ENCODE results near the gene CALML6. TPM values are rescaled to one million over a fixed set of nuclear protein-coding genes. Genes with fewer than 3 reads are reported as not detected.

CALML6 gene
- total RNA-seq, 1 experiment from 2014 or later: 1.4 TPM

- CTCF ChIA-PET: no interaction called here
- BruUV-seq (replicated peaks): no TSS peak
- Histone ChIP-seq H3K4me1 (peaks cover 10% of the 10 kb centered on the region; the same call in 1 of the 2 replicates), H3K36me3 (ENCODE audit: control insufficient read depth, insufficient read depth, low read length) (no peaks in the 10 kb centered on the region), H3K4me3 (ENCODE audit: low read depth, low read length) (no peak overlapping the region), H3K9me3 (no peaks in the 10 kb centered on the region), H3K27me3 (replicated peaks; ENCODE audit: control insufficient read depth, insufficient read depth, low read length) (no peaks in the 10 kb centered on the region)
- intact Hi-C loops (cut with micrococcal nuclease; ENCODE audit: unreplicated experiment): no loop called here
- Mint-ChIP-seq H3K36me3 (ENCODE audit: insufficient read depth, unreplicated experiment) (no peaks in the 10 kb centered on the region), H3K4me1 (ENCODE audit: low read depth, unreplicated experiment) (no peaks in the 10 kb centered on the region), H3K27ac (ENCODE audit: unreplicated experiment) (no peak overlapping the region), H3K27me3 (ENCODE audit: insufficient read depth, unreplicated experiment) (no peaks in the 10 kb centered on the region), H3K9me3 (ENCODE audit: unreplicated experiment) (no peaks in the 10 kb centered on the region), H3K4me3 (ENCODE audit: unreplicated experiment) (no peak overlapping the region)
- no peak for DNase-seq
- POLR2A ChIA-PET: no interaction called here
- TF ChIP-seq, protein P1, sequence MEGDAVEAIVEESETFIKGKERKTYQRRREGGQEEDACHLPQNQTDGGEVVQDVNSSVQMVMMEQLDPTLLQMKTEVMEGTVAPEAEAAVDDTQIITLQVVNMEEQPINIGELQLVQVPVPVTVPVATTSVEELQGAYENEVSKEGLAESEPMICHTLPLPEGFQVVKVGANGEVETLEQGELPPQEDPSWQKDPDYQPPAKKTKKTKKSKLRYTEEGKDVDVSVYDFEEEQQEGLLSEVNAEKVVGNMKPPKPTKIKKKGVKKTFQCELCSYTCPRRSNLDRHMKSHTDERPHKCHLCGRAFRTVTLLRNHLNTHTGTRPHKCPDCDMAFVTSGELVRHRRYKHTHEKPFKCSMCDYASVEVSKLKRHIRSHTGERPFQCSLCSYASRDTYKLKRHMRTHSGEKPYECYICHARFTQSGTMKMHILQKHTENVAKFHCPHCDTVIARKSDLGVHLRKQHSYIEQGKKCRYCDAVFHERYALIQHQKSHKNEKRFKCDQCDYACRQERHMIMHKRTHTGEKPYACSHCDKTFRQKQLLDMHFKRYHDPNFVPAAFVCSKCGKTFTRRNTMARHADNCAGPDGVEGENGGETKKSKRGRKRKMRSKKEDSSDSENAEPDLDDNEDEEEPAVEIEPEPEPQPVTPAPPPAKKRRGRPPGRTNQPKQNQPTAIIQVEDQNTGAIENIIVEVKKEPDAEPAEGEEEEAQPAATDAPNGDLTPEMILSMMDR (IDR thresholded peaks at IDR 0.05; ENCODE audit: insufficient read depth in 1 of 2, low read depth in 1 of 2, low read length in 1 of 2, severe bottlenecking in 1 of 2, unreplicated experiment in 1 of 2): no peak
Observed at GRCh38 chr1:1926346-1926811, 11.3 kb downstream of the CALML6 start.

- no peak for DNase-seq
- Histone ChIP-seq H3K4me1 (peaks cover 10% of the 10 kb centered on the region; the same call in 1 of the 2 replicates), H3K36me3 (ENCODE audit: control insufficient read depth, insufficient read depth, low read length) (no peaks in the 10 kb centered on the region), H3K4me3 (ENCODE audit: low read depth, low read length) (no peak overlapping the region), H3K9me3 (no peaks in the 10 kb centered on the region), H3K27me3 (replicated peaks; ENCODE audit: control insufficient read depth, insufficient read depth, low read length) (no peaks in the 10 kb centered on the region)
- H3K4me3 Mint-ChIP-seq (ENCODE audit: unreplicated experiment): no peak overlapping the region
- H3K27me3 Mint-ChIP-seq (ENCODE audit: insufficient read depth, unreplicated experiment): no peaks in the 10 kb centered on the region
- intact Hi-C loops (cut with micrococcal nuclease; ENCODE audit: unreplicated experiment): no loop called here
- no peaks in the 10 kb centered on the region for H3K36me3 Mint-ChIP-seq (ENCODE audit: insufficient read depth, unreplicated experiment)
- H3K27ac Mint-ChIP-seq (ENCODE audit: unreplicated experiment): no peak overlapping the region
- no TSS peak for BruUV-seq (replicated peaks)
- TF ChIP-seq, protein P1 (IDR thresholded peaks at IDR 0.05; ENCODE audit: insufficient read depth in 1 of 2, low read depth in 1 of 2, low read length in 1 of 2, severe bottlenecking in 1 of 2, unreplicated experiment in 1 of 2): no peak
- H3K9me3 Mint-ChIP-seq (ENCODE audit: unreplicated experiment): no peaks in the 10 kb centered on the region
- CTCF ChIA-PET: no interaction called here
- no peaks in the 10 kb centered on the region for H3K4me1 Mint-ChIP-seq (ENCODE audit: low read depth, unreplicated experiment)
- POLR2A ChIA-PET: no interaction called here
Observed at GRCh38 chr1:1926886-1927660, 12.0 kb downstream of the CALML6 start.

- Histone ChIP-seq H3K36me3 (ENCODE audit: control insufficient read depth, insufficient read depth, low read length) (no peaks in the 10 kb centered on the region), H3K4me1 (peaks cover 9% of the 10 kb centered on the region; the same call in 1 of the 2 replicates), H3K4me3 (ENCODE audit: low read depth, low read length) (no peak overlapping the region), H3K9me3 (no peaks in the 10 kb centered on the region), H3K27me3 (replicated peaks; ENCODE audit: control insufficient read depth, insufficient read depth, low read length) (no peaks in the 10 kb centered on the region)
- DNase-seq: no peak
- Mint-ChIP-seq H3K4me3 (ENCODE audit: unreplicated experiment) (no peak overlapping the region), H3K27me3 (ENCODE audit: insufficient read depth, unreplicated experiment) (no peaks in the 10 kb centered on the region), H3K4me1 (ENCODE audit: low read depth, unreplicated experiment) (no peaks in the 10 kb centered on the region), H3K36me3 (ENCODE audit: insufficient read depth, unreplicated experiment) (no peaks in the 10 kb centered on the region), H3K27ac (ENCODE audit: unreplicated experiment) (no peak overlapping the region), H3K9me3 (ENCODE audit: unreplicated experiment) (no peaks in the 10 kb centered on the region)
- BruUV-seq (replicated peaks): no TSS peak
- POLR2A ChIA-PET: no interaction called here
- CTCF ChIA-PET: no interaction called here
- intact Hi-C loops (cut with micrococcal nuclease; ENCODE audit: unreplicated experiment): no loop called here
- TF ChIP-seq, protein P1 (IDR thresholded peaks at IDR 0.05; ENCODE audit: insufficient read depth in 1 of 2, low read depth in 1 of 2, low read length in 1 of 2, severe bottlenecking in 1 of 2, unreplicated experiment in 1 of 2): no peak
Observed at GRCh38 chr1:1927751-1928150, 12.7 kb downstream of the CALML6 start.
